H1 (cell line): ENCODE measurements around the gene ASXL2. TPM values are rescaled to one million over a fixed set of nuclear protein-coding genes. Genes with fewer than 3 reads are reported as not detected.

Source experiments
- CTCF ChIA-PET: fragments of 300-600 bp; sonication (Branson Sonifier 250); formaldehyde crosslinking; loops from one replicate; lab custom pipeline; 2021; ENCODE audit not compliant: partially characterized antibody; lab: Charles Lee
- POLR2A ChIA-PET: fragments of 300-600 bp; sonication (Branson Sonifier 250); formaldehyde crosslinking; loops from one replicate; lab custom pipeline; 2021; ENCODE audit warnings: inconsistent platforms; ENCODE audit not compliant: partially characterized antibody; lab: Charles Lee
- DNase-seq, 2 experiments: peaks; one replicate each; pipeline versions ENCODE4 v3.0.0 to v3.0.0-alpha.2; 2010 to 2022; ENCODE audit warnings: low spot score in 2 of 2, low read depth in 1 of 2, mixed read lengths in 1 of 2
- FAIRE-seq: peaks from 2 replicates; lab custom pipeline; 2011; peaks lifted over from hg19 to GRCh38; lab: Jason Lieb, UNC
- H2AFZ ChIP-seq: 2 replicates; pipeline ENCODE4 v1.8.1; 2012; ENCODE audit warnings: low read length, inconsistent platforms
- H2AK5ac ChIP-seq: 2 replicates; pipeline ENCODE4 v1.6.1; 2013; ENCODE audit warnings: low read depth, low read length
- H2BK120ac ChIP-seq: replicated peaks from 2 replicates; pipeline ENCODE3; 2013; ENCODE audit warnings: low read depth, low read length, inconsistent platforms
- H2BK12ac ChIP-seq: 2 replicates; pipeline ENCODE4 v1.6.1; 2013; ENCODE audit warnings: low read depth, low read length
- H2BK15ac ChIP-seq: 2 replicates; pipeline ENCODE4 v1.6.1; 2013; ENCODE audit warnings: low read length
- H2BK20ac ChIP-seq: 2 replicates; pipeline ENCODE4 v1.6.1; 2013; ENCODE audit warnings: low read length
- H2BK5ac ChIP-seq: 2 replicates; pipeline ENCODE4 v1.6.1; 2013; ENCODE audit warnings: low read depth, low read length
- H3K14ac ChIP-seq: 2 replicates; pipeline ENCODE4 v1.6.1; 2013; ENCODE audit warnings: inconsistent platforms; ENCODE audit not compliant: insufficient read length
- H3K18ac ChIP-seq: 2 replicates; pipeline ENCODE4 v1.6.1; 2013; ENCODE audit warnings: low read length; ENCODE audit errors: extremely low read depth
- H3K23ac ChIP-seq: 2 replicates; pipeline ENCODE4 v1.6.1; 2013; ENCODE audit warnings: inconsistent platforms; ENCODE audit not compliant: insufficient read length
- H3K23me2 ChIP-seq: 2 replicates; pipeline ENCODE4 v1.6.1; 2013; ENCODE audit warnings: low read depth, low read length
- H3K27ac ChIP-seq: 2 replicates; pipeline ENCODE4 v1.6.1; 2011; ENCODE audit warnings: low read depth, low read length, inconsistent platforms
- H3K27me3 ChIP-seq, 4 experiments: replicated peaks in 1 of 4; 1 replicate in 1 of 4; 2 replicates in 3 of 4; pipeline versions ENCODE4 v1.6.1 to v1.8.1; 2011 to 2013; ENCODE audit warnings: low read length in 3 of 4, mild to moderate bottlenecking in 3 of 4, inconsistent platforms in 2 of 4, mixed read lengths in 2 of 4, moderate library complexity in 1 of 4; ENCODE audit not compliant: control insufficient read depth in 3 of 4, insufficient read depth in 3 of 4; ENCODE audit errors: extremely low read depth in 1 of 4
- H3K36me3 ChIP-seq, 4 experiments: 2 replicates each; pipeline versions ENCODE4 v1.6.1 to v1.8.1; 2011 to 2013; ENCODE audit warnings: mild to moderate bottlenecking in 4 of 4, low read length in 3 of 4, moderate library complexity in 2 of 4, control low read depth in 1 of 4, inconsistent platforms in 1 of 4; ENCODE audit not compliant: insufficient read depth in 4 of 4, control insufficient read depth in 2 of 4
- H3K4ac ChIP-seq: replicated peaks from 2 replicates; pipeline ENCODE3; 2013; ENCODE audit warnings: low read length, low read depth, mixed read lengths, inconsistent platforms; ENCODE audit not compliant: insufficient read length
- H3K4me1 ChIP-seq, 4 experiments: replicated peaks in 1 of 4; 1 replicate in 1 of 4; 2 replicates in 3 of 4; pipeline versions ENCODE4 v1.6.1 to v1.8.1; 2011 to 2013; ENCODE audit warnings: low read length in 3 of 4, inconsistent platforms in 2 of 4, mixed read lengths in 1 of 4; ENCODE audit not compliant: insufficient read depth in 4 of 4, control insufficient read depth in 3 of 4
- H3K4me2 ChIP-seq, 2 experiments: 2 replicates each; pipeline versions ENCODE4 v1.6.1 to v1.8.1; 2011 to 2013; ENCODE audit warnings: low read depth in 2 of 2, low read length in 2 of 2, control low read depth in 1 of 2, inconsistent platforms in 1 of 2, mild to moderate bottlenecking in 1 of 2; ENCODE audit not compliant: insufficient read depth in 1 of 2
- H3K4me3 ChIP-seq, 4 experiments: fragments of 200-600, 300-600 bp in 1 of 4; sonication (generic), shearing (Covaris generic), sonication (Bioruptor Twin) in 1 of 4; 2 replicates each; pipeline versions ENCODE4 v1.5.1 to v1.8.1; 2011 to 2016; ENCODE audit warnings: low read length in 4 of 4, low read depth in 3 of 4, control low read depth in 2 of 4, inconsistent platforms in 2 of 4, mild to moderate bottlenecking in 2 of 4, mixed read lengths in 1 of 4, moderate library complexity in 1 of 4; ENCODE audit not compliant: insufficient read depth in 2 of 4; ENCODE audit errors: extremely low read depth in 1 of 4
- H3K56ac ChIP-seq: replicated peaks from 2 replicates; pipeline ENCODE3; 2013; ENCODE audit warnings: low read depth, mild to moderate bottlenecking, mixed read lengths, low read length, inconsistent platforms; ENCODE audit not compliant: insufficient read length
- H3K79me1 ChIP-seq: 2 replicates; pipeline ENCODE4 v1.6.1; 2013; ENCODE audit warnings: low read depth, low read length, control low read depth
- H3K79me2 ChIP-seq, 2 experiments: 2 replicates each; pipeline versions ENCODE4 v1.6.1 to v1.8.1; 2012 to 2013; ENCODE audit warnings: low read length in 2 of 2, mild to moderate bottlenecking in 2 of 2, inconsistent platforms in 1 of 2; ENCODE audit not compliant: insufficient read depth in 2 of 2, control insufficient read depth in 1 of 2
- H3K9ac ChIP-seq, 4 experiments: replicated peaks in 1 of 4; 1 replicate in 1 of 4; 2 replicates in 3 of 4; pipeline versions ENCODE4 v1.6.1 to v1.8.1; 2011 to 2013; ENCODE audit warnings: low read depth in 3 of 4, low read length in 3 of 4, control low read depth in 2 of 4, mild to moderate bottlenecking in 2 of 4, moderate library complexity in 2 of 4, inconsistent platforms in 1 of 4; ENCODE audit errors: extremely low read depth in 1 of 4
- H3K9me3 ChIP-seq, 2 experiments: 2 replicates each; pipeline versions ENCODE4 v1.6.1 to v1.8.1; 2012 to 2013; ENCODE audit warnings: mild to moderate bottlenecking in 2 of 2, moderate library complexity in 2 of 2, control low read depth in 1 of 2, inconsistent platforms in 1 of 2, low read depth in 1 of 2, low read length in 1 of 2, mixed read lengths in 1 of 2; ENCODE audit not compliant: insufficient read depth in 2 of 2
- H4K20me1 ChIP-seq, 2 experiments: replicated peaks in 1 of 2; 2 replicates each; pipeline versions ENCODE3 to v1.8.1; 2011 to 2013; ENCODE audit warnings: inconsistent platforms in 2 of 2, low read length in 2 of 2, mild to moderate bottlenecking in 1 of 2; ENCODE audit not compliant: insufficient read depth in 2 of 2, control insufficient read depth in 1 of 2
- H4K5ac ChIP-seq: 2 replicates; pipeline ENCODE4 v1.6.1; 2013; ENCODE audit warnings: low read length, low read depth, mixed read lengths, inconsistent platforms; ENCODE audit not compliant: insufficient read length
- H4K8ac ChIP-seq: 2 replicates; pipeline ENCODE4 v1.8.0; 2013; ENCODE audit warnings: mild to moderate bottlenecking, moderate library complexity, low read length, inconsistent platforms; ENCODE audit not compliant: insufficient read depth; ENCODE audit errors: extremely low read depth
- H4K91ac ChIP-seq: replicated peaks from 2 replicates; pipeline ENCODE3; 2013; ENCODE audit warnings: low read length, mixed read lengths, inconsistent platforms; ENCODE audit not compliant: insufficient read length
- BCL11A ChIP-seq, 2 experiments: IDR thresholded peaks; one replicate each; pipeline ENCODE4 v1.6.1; 2011; ENCODE audit warnings: low read depth in 2 of 2, low read length in 2 of 2, mild to moderate bottlenecking in 2 of 2
- CHD1 ChIP-seq: IDR thresholded peaks from 2 replicates; pipeline ENCODE4 v1.6.1; 2012; ENCODE audit warnings: low read depth, low read length, improper control_type of control experiment
- CHD2 ChIP-seq: IDR thresholded peaks from 2 replicates; pipeline ENCODE4 v1.6.1; 2012; ENCODE audit warnings: low read length, improper control_type of control experiment
- GABPA ChIP-seq: IDR thresholded peaks from 2 replicates; pipeline ENCODE4 v1.6.1; 2011; ENCODE audit warnings: mild to moderate bottlenecking, low read length, moderate library complexity, borderline replicate concordance; ENCODE audit not compliant: insufficient read depth
- HDAC2 ChIP-seq, 2 experiments: fragments of 300-600 bp in 1 of 2; sonication (generic) in 1 of 2; IDR thresholded peaks; 2 replicates each; pipeline ENCODE4 v1.6.1; 2011 to 2012; ENCODE audit warnings: low read depth in 2 of 2, low read length in 2 of 2, mild to moderate bottlenecking in 2 of 2, moderate library complexity in 2 of 2, borderline replicate concordance in 1 of 2, inconsistent platforms in 1 of 2
- POLR2AphosphoS5 ChIP-seq: IDR thresholded peaks from 2 replicates; pipeline ENCODE4 v1.6.1; 2011; ENCODE audit warnings: low read depth, low read length
- SIN3A ChIP-seq, 2 experiments: IDR thresholded peaks in 1 of 2; conservative IDR thresholded peaks in 1 of 2; 2 replicates each; pipeline ENCODE4 v1.6.1; 2011 to 2012; ENCODE audit warnings: low read length in 2 of 2, improper control_type of control experiment in 1 of 2, low read depth in 1 of 2, mild to moderate bottlenecking in 1 of 2
- TAF7 ChIP-seq: optimal IDR thresholded peaks from 2 replicates; pipeline ENCODE3; 2011; ENCODE audit warnings: low read depth, mild to moderate bottlenecking, inconsistent platforms, low read length, moderate library complexity, borderline replicate concordance
- TEAD4 ChIP-seq: IDR thresholded peaks from 2 replicates; pipeline ENCODE4 v1.6.1; 2012; ENCODE audit warnings: low read depth, low read length, inconsistent platforms, mixed read lengths
- ZNF274 ChIP-seq: IDR thresholded peaks from 2 replicates; pipeline ENCODE4 v1.7.0; 2012; ENCODE audit warnings: low read length, borderline replicate concordance; ENCODE audit errors: extremely low read depth
- WGBS, 2 experiments: shearing (Covaris generic) in 1 of 2; methylation state at CpG; one replicate each; pipeline versions ENCODE4 v1.1.6 to v1.1.7; 2013 to 2015; ENCODE audit warnings: low lambda C conversion rate in 2 of 2, mixed read lengths in 2 of 2, inconsistent platforms in 1 of 2, low coverage in 1 of 2, missing lambda C conversion rate in 1 of 2; ENCODE audit not compliant: insufficient replicate concordance in 2 of 2, insufficient coverage in 1 of 2, insufficient read length in 1 of 2; ENCODE audit errors: extremely low coverage in 1 of 2, missing lambda C conversion rate in 1 of 2; 5-methylcytosine and 5-hydroxymethylcytosine counted together
- polyA plus RNA-seq, 7 experiments: library from polyadenylated mRNA; depleted of rRNA in 3 of 7; stranded (reverse) in 5 of 7; unstranded in 2 of 7; fragments of >200 nt in 5 of 7; fragments of 200-250 nt in 2 of 7; gene quantifications; 1 replicate in 5 of 7; 2 replicates in 1 of 7; 4 replicates in 1 of 7; pipeline versions ENCODE4 v1.2.1 to v1.2.3, GENCODE V29; 2011 to 2013; ENCODE audit warnings: missing spikeins in 2 of 7, mixed read lengths in 2 of 7
- total RNA-seq: library from RNA; stranded (reverse); fragmentation: NEBNext Ultra II Directional; extraction: Animal tissue kit (Norgen Biotek cat#: 25700); gene quantifications from 2 replicates; pipeline ENCODE4 v1.2.1, GENCODE V29; 2021
- TF ChIP-seq, protein P1 (sequence below): IDR thresholded peaks from 2 replicates; pipeline ENCODE4 v1.6.1; 2012; ENCODE audit warnings: inconsistent platforms
- TF ChIP-seq, protein P2 (sequence below): IDR thresholded peaks from 2 replicates; pipeline ENCODE4 v1.6.1; 2011; ENCODE audit warnings: low read length, improper control_type of control experiment

Gene ASXL2
- total and polyA plus RNA-seq, 2 of the 8 experiments (the other 6 are each of a cell fraction or from before 2014, with no cell fraction given), result 7.2 to 41.3 TPM

DNA sequence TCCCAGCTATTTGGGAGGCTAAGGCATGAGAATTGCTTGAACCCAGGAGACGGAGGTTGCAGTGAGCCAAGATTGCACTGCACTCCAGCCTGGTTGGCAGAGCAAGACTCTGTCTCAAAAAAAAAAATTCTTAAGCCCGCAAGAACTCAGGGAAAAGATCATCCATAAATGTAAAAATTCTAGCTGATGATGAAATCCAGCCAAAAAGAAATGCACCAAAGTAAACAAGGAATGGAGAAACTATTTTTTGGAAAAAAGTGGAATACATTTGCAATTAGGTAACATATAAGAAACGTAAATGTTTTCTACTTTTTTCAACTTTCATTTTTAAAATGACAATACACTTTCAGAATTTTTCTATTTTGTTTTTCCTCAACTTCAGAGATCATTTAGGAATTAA, 61.3 kb downstream of the ASXL2 start:
- Histone ChIP-seq H3K4ac (no peak overlapping the region), H3K36me3 (no peaks in the 10 kb centered on the region; a peak in 1 of 8 replicates), H2AFZ (no peak overlapping the region), H4K91ac (no peak overlapping the region), H2BK12ac (no peak overlapping the region), H3K4me3 (no peak overlapping the region), H4K20me1 (no peaks in the 10 kb centered on the region), H3K4me1 (peaks cover 0 to 7% (median 2%) of the 10 kb centered on the region in 4 experiments; a peak in 4 of 7 replicates), H3K56ac (no peak overlapping the region), H3K79me1 (no peaks in the 10 kb centered on the region), H4K5ac (no peak overlapping the region), H4K8ac (no peak overlapping the region), H2BK15ac (no peak overlapping the region), H3K9ac (no peak overlapping the region), H3K27me3 (no peaks in the 10 kb centered on the region), H2BK20ac (no peak overlapping the region), H3K79me2 (peaks cover 0 to 31% of the 10 kb centered on the region in 2 experiments; a peak in 3 of 4 replicates), H2BK120ac (no peak overlapping the region), H2BK5ac (no peak overlapping the region), H3K14ac (no peak overlapping the region), H3K9me3 (no peaks in the 10 kb centered on the region), H3K23me2 (no peaks in the 10 kb centered on the region), H2AK5ac (no peak overlapping the region), H3K18ac (no peak overlapping the region), H3K27ac (no peak overlapping the region), H3K4me2 (no peak overlapping the region), H3K23ac (no peak overlapping the region)
- no peak for DNase-seq
- ChIA-PET POLR2A (no interaction called here), CTCF (no interaction called here)
- no peak for FAIRE-seq
- 96% methylated on average over 3 of the region's 3 CpGs; no CpG with 5 or more reads in 1 of the 2 experiments for WGBS, 2 experiments
- TF ChIP-seq, protein P1, sequence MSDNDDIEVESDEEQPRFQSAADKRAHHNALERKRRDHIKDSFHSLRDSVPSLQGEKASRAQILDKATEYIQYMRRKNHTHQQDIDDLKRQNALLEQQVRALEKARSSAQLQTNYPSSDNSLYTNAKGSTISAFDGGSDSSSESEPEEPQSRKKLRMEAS, result no peak
- TF ChIP-seq HDAC2 (IDR thresholded peaks at IDR 0.05; ENCODE audit: borderline replicate concordance in 1 of 2, low read depth in 2 of 2, low read length in 2 of 2) (no peak), TAF7 (no peak), POLR2AphosphoS5 (no peak), GABPA (no peak), ZNF274 (no peak), BCL11A (IDR thresholded peaks at IDR 0.05; ENCODE audit: low read depth in 2 of 2, low read length in 2 of 2) (no peak), CHD2 (no peak), SIN3A (conservative IDR thresholded peaks at IDR 0.05 in 1 of 2, IDR thresholded peaks at IDR 0.05 in 1 of 2; ENCODE audit: low read depth in 1 of 2, low read length in 2 of 2) (no peak), TEAD4 (no peak), CHD1 (no peak)
- TF ChIP-seq, protein P2, sequence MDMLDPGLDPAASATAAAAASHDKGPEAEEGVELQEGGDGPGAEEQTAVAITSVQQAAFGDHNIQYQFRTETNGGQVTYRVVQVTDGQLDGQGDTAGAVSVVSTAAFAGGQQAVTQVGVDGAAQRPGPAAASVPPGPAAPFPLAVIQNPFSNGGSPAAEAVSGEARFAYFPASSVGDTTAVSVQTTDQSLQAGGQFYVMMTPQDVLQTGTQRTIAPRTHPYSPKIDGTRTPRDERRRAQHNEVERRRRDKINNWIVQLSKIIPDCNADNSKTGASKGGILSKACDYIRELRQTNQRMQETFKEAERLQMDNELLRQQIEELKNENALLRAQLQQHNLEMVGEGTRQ, result no peak
